HG02870 (cell line): ENCODE measurements around the gene KBTBD12.
"Not testable (repeated sequence)": the region's sequence is repeated elsewhere in the genome, so short reads cannot be mapped to it uniquely, and the experiment has no call there.

ENCODE experiments used
- ATAC-seq: cut with Tn5 transposase; IDR thresholded peaks from one replicate; pipeline ENCODE4 v1.9.1; 2021; ENCODE audit warnings: mild to moderate bottlenecking, moderate library complexity; ENCODE audit not compliant: unreplicated experiment

KBTBD12 gene

GRCh38 chr3:127903611-127904375 is 11.2 kb upstream of the KBTBD12 start:
- no peak for ATAC-seq

GRCh38 chr3:127905556-127905955 is 9.5 kb upstream of the KBTBD12 start:
- no peak for ATAC-seq

GRCh38 chr3:127906653-127907052 is 8.4 kb upstream of the KBTBD12 start:
- not testable (repeated sequence) for ATAC-seq

GRCh38 chr3:127908202-127908601 is 6.8 kb upstream of the KBTBD12 start:
- ATAC-seq = no peak

DNA sequence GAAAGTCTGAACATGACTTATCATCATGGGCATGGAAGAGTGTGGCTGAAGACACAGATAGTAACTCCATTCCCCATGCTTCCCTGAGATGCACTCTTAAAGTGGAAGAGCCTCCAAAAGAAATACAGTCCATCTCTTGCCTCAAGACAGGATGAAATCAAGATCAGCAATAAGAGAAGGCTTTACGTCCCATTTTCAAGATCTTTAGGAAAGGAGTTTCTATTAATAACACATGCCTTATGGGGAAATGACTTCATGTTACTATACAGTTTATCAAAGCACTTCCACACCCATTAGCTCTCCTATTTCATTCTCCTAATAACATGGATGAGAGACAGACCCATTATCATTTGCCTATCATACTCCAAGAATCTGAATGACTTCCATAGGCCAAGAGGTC is 6.1 kb upstream of the KBTBD12 start:
- ATAC-seq = no peak

DNA sequence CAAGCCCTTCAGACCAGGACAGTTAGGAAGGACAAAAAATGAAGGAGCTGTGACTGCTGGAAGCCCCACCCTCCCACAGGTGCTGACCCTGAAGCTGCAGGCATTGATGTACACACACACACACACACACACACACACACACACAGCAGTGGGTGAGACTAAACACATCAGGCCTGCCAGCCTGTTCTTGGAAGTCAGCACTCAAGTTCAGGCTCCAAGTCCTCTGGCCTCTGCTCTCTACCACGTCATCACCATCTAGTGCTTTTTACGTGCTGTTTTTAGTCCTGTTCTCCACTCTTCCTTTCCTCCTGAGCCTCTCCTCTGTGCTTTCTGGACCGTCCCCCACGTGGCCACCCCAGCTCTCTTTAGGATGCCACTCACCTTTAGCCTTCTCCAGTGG is 5.4 kb upstream of the KBTBD12 start:
- ATAC-seq = no peak

- no peak for ATAC-seq
These were observed 3.6 kb upstream of the KBTBD12 start for GRCh38 chr3:127911421-127911931.

GRCh38 chr3:127913841-127914240 is 1.2 kb upstream of the KBTBD12 start:
- not testable (repeated sequence) for ATAC-seq

DNA sequence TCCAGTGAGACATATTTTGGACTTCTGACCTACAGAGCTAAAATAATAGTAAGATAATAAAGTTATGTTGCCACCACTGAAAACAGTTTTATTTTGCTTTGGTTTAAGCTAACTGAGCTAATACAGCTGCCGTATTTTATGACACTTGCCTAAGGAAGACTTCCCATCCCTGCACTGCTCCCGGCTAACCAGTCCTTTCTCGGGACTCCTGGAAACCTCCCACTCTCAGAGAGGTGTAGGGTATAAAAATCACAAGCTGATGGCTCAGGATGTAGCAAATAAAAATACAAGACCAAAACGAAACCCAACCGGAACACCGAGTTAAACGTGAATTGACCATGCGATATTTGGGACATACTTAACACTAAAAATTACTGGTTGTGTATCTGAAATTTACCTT is 448 bp upstream of the KBTBD12 start:
- ATAC-seq = no peak

- ATAC-seq = no peak
These were observed 983 bp downstream of the KBTBD12 start for GRCh38 chr3:127915937-127916493.

- no peak for ATAC-seq
These were observed 5.7 kb downstream of the KBTBD12 start for GRCh38 chr3:127920738-127921137.

GRCh38 chr3:127923611-127924010 is 8.6 kb downstream of the KBTBD12 start:
- no peak for ATAC-seq

GRCh38 chr3:127925384-127925783 is 10.4 kb downstream of the KBTBD12 start:
- ATAC-seq = no peak

DNA sequence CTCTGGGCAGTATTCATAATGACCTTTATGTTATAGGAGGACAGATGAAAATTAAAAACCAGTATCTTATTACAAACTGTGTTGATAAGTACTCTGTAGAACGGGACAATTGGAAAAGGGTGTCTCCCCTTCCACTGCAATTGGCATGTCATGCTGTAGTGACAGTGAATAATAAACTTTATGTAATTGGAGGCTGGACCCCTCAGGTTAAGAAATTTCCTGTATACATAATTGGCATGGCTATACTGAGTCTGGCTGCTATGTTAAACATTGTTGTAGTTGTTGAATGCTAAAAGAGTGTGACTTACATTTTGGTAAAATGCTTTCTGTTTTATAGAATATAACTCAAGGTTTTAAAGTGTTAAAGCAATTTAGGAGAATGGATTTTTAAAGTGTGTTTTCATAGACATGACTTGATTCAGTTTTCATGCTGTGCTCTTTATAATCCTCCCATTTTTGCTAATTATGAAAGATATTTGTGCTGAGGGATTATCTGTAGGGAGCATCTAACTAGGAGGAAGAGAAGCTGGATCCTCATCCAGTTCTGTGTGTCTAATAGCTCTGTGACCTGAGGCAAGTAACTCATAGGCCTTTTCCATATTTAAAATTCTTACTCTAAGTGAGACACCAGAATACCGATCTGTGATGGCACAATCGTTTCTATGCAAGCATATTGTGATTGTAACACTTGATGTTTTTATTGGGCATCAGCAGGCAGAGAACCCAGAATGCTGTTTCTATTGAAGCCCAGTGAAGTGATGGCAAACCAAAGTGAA is 13.0 kb downstream of the KBTBD12 start:
- ATAC-seq = no peak

DNA sequence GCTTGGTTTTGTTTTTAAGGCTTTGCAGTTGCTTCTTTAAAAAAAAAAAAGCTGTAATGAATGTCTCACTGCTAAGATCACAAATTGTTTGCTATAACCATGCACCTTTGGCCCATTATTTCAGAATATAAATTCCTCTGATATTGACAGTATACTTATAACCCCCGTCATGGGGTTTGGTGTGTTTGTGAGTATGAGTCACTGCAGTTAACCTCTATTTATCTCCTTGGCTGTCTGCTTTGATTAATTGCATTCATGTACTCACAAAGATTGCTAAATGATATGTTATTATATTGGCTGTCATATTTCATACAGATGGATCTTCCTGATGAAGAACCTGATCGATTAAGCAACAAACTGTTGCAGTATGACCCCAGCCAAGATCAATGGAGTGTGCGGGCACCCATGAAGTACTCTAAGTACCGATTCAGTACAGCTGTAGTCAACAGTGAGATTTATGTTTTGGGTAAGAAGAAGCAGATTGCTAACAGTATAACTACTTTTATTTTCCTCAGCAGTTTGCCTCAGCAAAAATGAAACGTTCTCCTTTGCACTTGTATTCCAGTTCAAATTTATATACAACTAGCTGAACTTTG is 14.9 kb downstream of the KBTBD12 start:
- no peak for ATAC-seq

- no peak for ATAC-seq
These were observed 18.4 kb downstream of the KBTBD12 start for GRCh38 chr3:127933396-127933795.

DNA sequence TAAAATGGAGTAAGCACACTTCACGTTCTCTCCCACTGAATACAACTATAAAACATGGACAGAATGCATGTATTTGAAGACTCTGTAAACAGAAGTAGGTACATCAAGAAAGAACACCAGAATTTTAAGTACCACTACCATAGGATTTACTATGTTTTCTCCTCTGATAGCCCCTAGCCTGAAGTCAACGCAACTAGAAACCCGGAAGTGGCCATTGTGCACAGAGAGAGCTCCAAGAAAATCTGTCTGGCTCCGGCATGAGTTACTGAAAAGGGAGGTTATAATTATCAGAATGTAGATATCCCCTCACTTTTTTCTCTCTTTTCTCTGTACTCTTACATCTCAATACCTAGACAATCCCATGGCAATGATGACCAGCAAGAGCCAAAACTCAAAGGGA is 23.8 kb downstream of the KBTBD12 start:
- ATAC-seq = no peak

- no peak for ATAC-seq
These were observed 25.1 kb downstream of the KBTBD12 start for GRCh38 chr3:127940116-127940515.

GRCh38 chr3:127942613-127943012 is 27.6 kb downstream of the KBTBD12 start:
- no peak for ATAC-seq

GRCh38 chr3:127948211-127948610 is 33.2 kb downstream of the KBTBD12 start:
- no peak for ATAC-seq

- no peak for ATAC-seq
These were observed 34.5 kb downstream of the KBTBD12 start for GRCh38 chr3:127949446-127950055.
